ACHN (cell line): ENCODE data around the gene GDF11.
"Not testable (repeated sequence)": the region's sequence is repeated elsewhere in the genome, so short reads cannot be mapped to it uniquely, and the experiment has no call there.

Experiments used
- DNase-seq: peaks from one replicate; pipeline ENCODE4 v3.0.0-alpha.2; 2015
- in situ Hi-C: cut with HindIII; loops from 2 replicates; pipeline ENCODE4 v1.10.0; 2017; ENCODE audit warnings: low sequenced_read_pairs, low pct_ligation_motif_present, low pct_unique_long_range_greater_than_20kb

The GDF11 gene

GRCh38 chr12:55758575-55758974 is 15.7 kb downstream of the GDF11 start:
- in situ Hi-C loops, DNase-seq: not testable (repeated sequence)

DNA sequence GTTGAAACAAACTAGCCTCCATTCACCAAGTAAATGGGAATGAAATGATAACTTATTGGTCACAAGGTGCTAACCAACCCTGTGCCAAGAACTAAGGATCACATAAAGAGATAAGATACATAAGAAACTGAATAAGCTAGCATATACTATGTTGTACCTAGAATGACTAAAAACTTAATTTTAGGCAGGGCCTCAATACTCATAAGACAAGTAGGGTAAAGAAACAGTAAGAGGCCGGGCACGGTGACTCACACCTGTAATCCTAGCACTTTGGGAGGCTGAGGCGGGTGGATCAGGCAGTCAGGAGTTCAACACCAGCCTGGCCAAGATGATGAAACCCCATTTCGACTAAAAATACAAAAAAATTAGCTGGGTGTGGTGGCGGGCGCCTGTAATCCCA is 17.7 kb downstream of the GDF11 start:
- no peak for DNase-seq
- in situ Hi-C loops = no loop called here

GRCh38 chr12:55762646-55763045 is 19.7 kb downstream of the GDF11 start:
- DNase-seq = no peak
- in situ Hi-C loops = no loop called here

- DNase-seq = no peak
- in situ Hi-C loops = no loop called here
Measured at GRCh38 chr12:55765736-55766290, 22.9 kb downstream of the GDF11 start.

GRCh38 chr12:55767156-55767555 is 24.2 kb downstream of the GDF11 start:
- in situ Hi-C loops = no loop called here
- DNase-seq = no peak

DNA sequence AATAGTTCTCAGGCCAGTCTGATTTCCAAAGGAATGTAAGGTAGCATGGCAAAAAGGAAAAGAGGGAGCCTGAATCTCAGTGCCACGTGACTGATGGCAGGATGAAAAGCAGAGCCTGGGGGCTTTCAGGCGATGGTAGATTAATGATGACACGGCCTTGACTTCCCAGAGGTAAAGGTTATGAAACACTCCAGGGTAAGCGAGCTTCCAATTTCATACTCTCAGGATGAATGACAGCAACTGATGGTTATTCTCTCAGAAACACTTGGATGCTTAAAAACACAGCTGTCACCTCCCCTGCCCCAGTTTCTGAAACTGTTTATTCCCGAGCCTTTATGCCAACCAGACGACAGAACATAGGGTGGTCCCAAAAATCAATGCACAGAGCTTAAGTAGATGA is 28.8 kb downstream of the GDF11 start:
- in situ Hi-C loops = no loop called here
- no peak for DNase-seq

DNA sequence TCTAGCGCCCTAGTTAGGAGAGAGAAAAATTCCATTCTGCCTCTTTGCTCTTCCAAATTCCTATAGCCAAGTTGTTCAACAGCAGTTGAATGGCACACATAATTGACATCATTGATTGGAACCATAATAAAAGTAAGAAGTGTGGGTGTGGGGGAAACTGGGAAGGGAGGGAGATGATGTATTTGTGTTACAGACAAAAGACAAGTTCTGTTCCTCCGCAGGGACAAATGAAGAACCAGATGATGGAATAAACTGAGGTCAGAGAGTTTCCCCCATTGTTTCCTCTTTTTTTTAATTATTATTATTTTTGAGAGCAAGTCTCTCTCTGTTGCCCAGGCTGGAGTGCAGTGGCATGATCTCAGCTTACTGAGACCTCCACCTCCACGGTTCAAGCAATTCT is 34.9 kb downstream of the GDF11 start:
- DNase-seq = no peak
- in situ Hi-C loops = no loop called here

DNA sequence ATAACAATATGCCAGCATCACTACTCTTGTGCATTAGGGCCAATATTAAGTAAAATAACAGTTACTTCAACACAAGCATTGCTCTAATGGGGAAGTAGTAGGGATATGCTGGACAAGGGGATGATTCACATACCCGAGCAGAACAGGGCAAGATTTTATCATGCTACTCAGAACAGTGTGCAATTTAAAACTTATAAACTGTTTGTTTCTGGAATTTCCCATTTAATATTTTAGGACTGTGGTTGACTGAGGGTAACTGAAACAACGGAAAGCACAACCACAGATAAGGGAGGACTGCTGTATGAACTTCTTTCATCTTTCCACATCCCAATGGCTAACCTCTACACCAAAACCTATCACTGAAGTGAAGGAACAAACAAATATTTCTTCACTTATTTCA is 37.8 kb downstream of the GDF11 start:
- DNase-seq = no peak
- in situ Hi-C loops = no loop called here

- in situ Hi-C loops = no loop called here
- DNase-seq = no peak
Measured at GRCh38 chr12:55788546-55788945, 45.6 kb downstream of the GDF11 start.

- in situ Hi-C loops = no loop called here
- no peak for DNase-seq
Measured at GRCh38 chr12:55789171-55789570, 46.2 kb downstream of the GDF11 start.

- in situ Hi-C loops = no loop called here
- no peak for DNase-seq
Measured at GRCh38 chr12:55789893-55790292, 47.0 kb downstream of the GDF11 start.

DNA sequence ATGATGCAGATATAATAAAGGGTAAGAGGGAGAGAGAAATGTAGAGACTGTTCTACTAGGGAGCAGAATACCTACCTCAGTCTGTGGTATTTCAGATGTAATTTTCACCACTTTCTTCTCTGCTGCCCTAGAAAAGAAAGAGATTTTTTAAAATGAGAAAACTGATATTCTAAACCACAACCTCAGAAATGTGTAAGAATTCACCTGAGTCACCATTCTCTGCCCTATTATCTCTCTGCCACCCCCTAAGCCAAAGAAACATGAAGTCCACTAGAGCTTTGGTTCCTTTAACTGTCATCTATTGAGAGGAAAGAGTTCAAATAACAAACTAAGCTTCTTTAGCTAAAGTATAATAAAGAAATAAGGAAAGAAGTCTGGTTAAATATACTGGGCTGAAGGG is 53.0 kb downstream of the GDF11 start:
- in situ Hi-C loops = no loop called here
- no peak for DNase-seq

GRCh38 chr12:55797068-55797467 is 54.1 kb downstream of the GDF11 start:
- in situ Hi-C loops = no loop called here
- DNase-seq = peak; percentile 65

DNA sequence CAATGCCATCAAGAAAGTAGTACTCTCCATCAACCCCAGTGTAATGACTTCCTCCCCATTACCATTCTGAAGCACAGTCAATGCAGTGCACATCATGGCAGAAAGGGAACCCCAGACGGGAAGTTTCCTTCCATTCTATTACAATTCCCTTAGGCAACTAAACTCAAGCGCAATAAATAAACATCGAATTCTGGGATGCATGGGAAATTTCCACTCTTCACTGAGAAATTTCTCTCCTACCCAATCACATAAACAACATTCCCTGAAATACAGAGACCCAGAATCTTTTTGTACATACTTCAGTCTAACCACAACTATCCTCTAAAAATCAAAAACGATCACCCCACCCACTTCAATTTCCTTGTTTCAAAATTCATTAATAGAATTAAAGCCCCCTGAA is 54.6 kb downstream of the GDF11 start:
- in situ Hi-C loops = no loop called here
- no peak for DNase-seq
